ENCODE measurements around the gene TCERG1L.

- TF ChIP-seq TCF12 (IDR thresholded peaks at IDR 0.05; ENCODE audit: low read depth), result no peak
- TF ChIP-seq MAX (IDR thresholded peaks at IDR 0.05), result no peak
- TF ChIP-seq EP300 (IDR thresholded peaks at IDR 0.05; ENCODE audit: borderline replicate concordance), result no peak
- no peak for TF ChIP-seq CREB1 (IDR thresholded peaks at IDR 0.05; ENCODE audit: low read depth)
- no peak for TF ChIP-seq YY1 (IDR thresholded peaks at IDR 0.05; ENCODE audit: low read depth)
Observed at GRCh38 chr10:131231323-131231964, 80.1 kb downstream of the TCERG1L start.
